ENCODE measurements around the gene LTA. TPM values are rescaled to one million over a fixed set of nuclear protein-coding genes. Genes with fewer than 3 reads are reported as not detected.

The LTA gene
- total RNA-seq, 2 experiments from 2014 or later, result 0.98 to 4.1 TPM

DNA sequence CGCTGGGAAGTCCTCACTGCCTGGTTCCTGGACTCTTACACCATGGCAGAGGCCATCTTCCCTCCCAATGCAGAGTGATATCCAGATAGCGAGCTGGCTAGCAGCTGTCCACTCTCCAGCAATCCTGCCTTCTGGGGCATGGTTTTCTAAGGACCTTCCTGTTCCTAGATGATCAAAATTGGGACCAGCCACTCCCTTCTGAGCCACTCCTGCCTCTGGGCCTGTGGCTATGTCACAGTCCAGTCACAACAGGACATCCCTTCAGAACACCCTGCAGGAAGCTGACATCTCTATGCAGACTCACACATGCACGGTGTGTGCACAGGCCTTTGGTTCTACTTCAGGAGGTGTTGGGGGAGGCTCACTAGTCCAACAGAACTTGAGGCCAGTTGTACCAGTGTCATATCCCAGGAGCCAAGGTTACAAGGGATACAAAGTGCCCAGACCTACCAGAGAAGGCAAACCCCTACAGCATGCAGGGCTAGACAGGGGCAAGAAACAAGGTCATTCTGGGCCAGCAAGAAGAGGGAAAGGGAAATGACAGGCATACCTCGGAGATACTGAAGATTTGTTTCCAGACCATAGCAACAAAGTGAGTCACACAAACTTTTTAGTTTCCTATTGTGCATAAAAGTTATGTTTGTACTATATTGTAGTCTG is 46.0 kb upstream of the LTA start:
- Histone ChIP-seq H3K9me3 (ENCODE audit: low read length) (no peaks in the 10 kb centered on the region), H4K20me1 (ENCODE audit: insufficient read depth, low read length) (no peaks in the 10 kb centered on the region), H3K36me3 (ENCODE audit: insufficient read depth, low read length) (peaks cover 29% of the 10 kb centered on the region), H3K4me2 (ENCODE audit: low read length) (no peak overlapping the region), H3K79me2 (ENCODE audit: insufficient read depth, low read depth, low read length) (no peaks in the 10 kb centered on the region), H3K4me1 (ENCODE audit: insufficient read depth, low read length, poor library complexity, severe bottlenecking) (no peaks in the 10 kb centered on the region), H3K9me2 (ENCODE audit: insufficient read depth, low read length) (no peaks in the 10 kb centered on the region), H3K27ac (ENCODE audit: low read depth, low read length, poor library complexity, severe bottlenecking) (no peak overlapping the region), H2AFZ (ENCODE audit: low read length) (no peak overlapping the region), H3K4me3 (ENCODE audit: low read depth, low read length, poor library complexity, severe bottlenecking) (no peak overlapping the region)
- intact Hi-C loops (cut with micrococcal nuclease; ENCODE audit: unreplicated experiment), result no loop called here
- DNase-seq (ENCODE audit: low spot score), result no peak
- no peak for TF ChIP-seq EZH2phosphoT487 (IDR thresholded peaks at IDR 0.05; ENCODE audit: borderline replicate concordance, low read depth, low read length)
- TF ChIP-seq, protein P1, sequence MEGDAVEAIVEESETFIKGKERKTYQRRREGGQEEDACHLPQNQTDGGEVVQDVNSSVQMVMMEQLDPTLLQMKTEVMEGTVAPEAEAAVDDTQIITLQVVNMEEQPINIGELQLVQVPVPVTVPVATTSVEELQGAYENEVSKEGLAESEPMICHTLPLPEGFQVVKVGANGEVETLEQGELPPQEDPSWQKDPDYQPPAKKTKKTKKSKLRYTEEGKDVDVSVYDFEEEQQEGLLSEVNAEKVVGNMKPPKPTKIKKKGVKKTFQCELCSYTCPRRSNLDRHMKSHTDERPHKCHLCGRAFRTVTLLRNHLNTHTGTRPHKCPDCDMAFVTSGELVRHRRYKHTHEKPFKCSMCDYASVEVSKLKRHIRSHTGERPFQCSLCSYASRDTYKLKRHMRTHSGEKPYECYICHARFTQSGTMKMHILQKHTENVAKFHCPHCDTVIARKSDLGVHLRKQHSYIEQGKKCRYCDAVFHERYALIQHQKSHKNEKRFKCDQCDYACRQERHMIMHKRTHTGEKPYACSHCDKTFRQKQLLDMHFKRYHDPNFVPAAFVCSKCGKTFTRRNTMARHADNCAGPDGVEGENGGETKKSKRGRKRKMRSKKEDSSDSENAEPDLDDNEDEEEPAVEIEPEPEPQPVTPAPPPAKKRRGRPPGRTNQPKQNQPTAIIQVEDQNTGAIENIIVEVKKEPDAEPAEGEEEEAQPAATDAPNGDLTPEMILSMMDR (conservative IDR thresholded peaks at IDR 0.05; ENCODE audit: low read length), result no peak
- no TSS peak for BruUV-seq (replicated peaks)
- CTCF ChIA-PET (ENCODE audit: unreplicated experiment), result no interaction called here
- POLR2A ChIA-PET, result no interaction called here

DNA sequence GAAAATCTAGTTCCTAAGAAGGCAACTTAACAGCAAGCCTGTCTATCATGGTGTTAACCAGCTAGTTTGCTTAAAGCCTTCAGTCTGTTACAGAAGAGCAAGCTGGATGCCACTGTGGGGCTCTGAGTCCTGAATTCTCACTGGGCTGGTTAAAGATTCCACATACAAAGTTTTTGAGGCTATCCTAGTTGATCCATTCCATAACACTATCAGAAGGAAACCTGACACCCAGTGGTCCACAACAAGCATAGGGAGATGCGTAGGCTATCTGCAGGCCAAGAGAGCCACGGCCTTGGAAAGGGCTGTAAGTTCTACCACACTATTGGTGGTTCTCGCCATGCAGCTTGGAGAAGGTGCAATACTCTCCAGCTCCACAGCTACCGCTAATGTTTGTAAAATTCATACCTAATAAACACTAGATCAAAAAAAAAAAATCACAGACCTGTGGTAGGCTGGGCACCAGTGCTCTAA is 43.7 kb upstream of the LTA start:
- ChIA-PET CTCF (ENCODE audit: unreplicated experiment) (no interaction called here), POLR2A (interaction anchor here (1.5 kb wide), 1 partner anchor 13 kb away, joined by 4 read pairs; the partner anchor contains the start of gene DDX39B)
- Histone ChIP-seq H3K4me1 (ENCODE audit: insufficient read depth, low read length, poor library complexity, severe bottlenecking) (no peaks in the 10 kb centered on the region), H3K79me2 (ENCODE audit: insufficient read depth, low read depth, low read length) (no peaks in the 10 kb centered on the region), H3K9me3 (ENCODE audit: low read length) (no peaks in the 10 kb centered on the region), H3K4me2 (ENCODE audit: low read length) (no peak overlapping the region), H3K4me3 (ENCODE audit: low read depth, low read length, poor library complexity, severe bottlenecking) (no peak overlapping the region), H3K9me2 (ENCODE audit: insufficient read depth, low read length) (no peaks in the 10 kb centered on the region), H4K20me1 (ENCODE audit: insufficient read depth, low read length) (peaks cover 5% of the 10 kb centered on the region; the same call in 1 of the 2 replicates), H3K27ac (ENCODE audit: low read depth, low read length, poor library complexity, severe bottlenecking) (no peak overlapping the region), H3K36me3 (ENCODE audit: insufficient read depth, low read length) (peaks cover 52% of the 10 kb centered on the region), H2AFZ (ENCODE audit: low read length) (no peak overlapping the region)
- BruUV-seq (replicated peaks), result no TSS peak
- intact Hi-C loops (cut with micrococcal nuclease; ENCODE audit: unreplicated experiment), result no loop called here
- DNase-seq (ENCODE audit: low spot score), result no peak
- TF ChIP-seq EZH2phosphoT487 (IDR thresholded peaks at IDR 0.05; ENCODE audit: borderline replicate concordance, low read depth, low read length), result no peak
- TF ChIP-seq, protein P1 (conservative IDR thresholded peaks at IDR 0.05; ENCODE audit: low read length), result no peak

DNA sequence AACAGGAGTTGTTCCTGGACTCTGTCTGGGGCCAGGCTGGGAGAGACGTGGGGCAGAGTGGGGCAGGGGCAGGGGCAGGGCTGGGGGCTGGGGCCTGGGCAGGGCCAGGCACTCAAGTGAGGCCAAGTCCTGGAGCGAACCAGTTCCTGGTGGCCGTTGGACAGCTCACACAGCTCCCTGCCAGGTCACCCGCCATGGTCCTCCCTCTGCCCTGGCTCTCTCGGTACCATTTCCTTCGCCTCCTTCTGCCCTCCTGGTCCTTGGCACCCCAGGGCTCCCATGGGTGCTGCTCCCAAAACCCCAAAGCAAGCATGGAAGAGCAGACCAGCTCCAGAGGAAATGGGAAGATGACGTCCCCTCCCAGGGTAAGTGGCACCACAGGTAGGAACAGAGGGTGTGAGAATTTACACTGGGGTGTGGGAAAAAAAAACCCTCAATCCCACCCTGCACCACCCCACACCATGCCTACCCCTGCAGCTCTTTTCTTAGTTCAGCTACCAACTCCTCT is 43.2 kb upstream of the LTA start, which contains the start of gene MCCD1:
TSS of gene MCCD1 (plus strand) at position 142 of the 508 bp plus-strand sequence. CDS start at position 195, 53 bp downstream.
- Histone ChIP-seq H3K9me3 (ENCODE audit: low read length) (no peaks in the 10 kb centered on the region), H3K4me2 (ENCODE audit: low read length) (no peak within 1 kb of the TSS), H2AFZ (ENCODE audit: low read length) (no peak within 1 kb of the TSS), H3K27ac (ENCODE audit: low read depth, low read length, poor library complexity, severe bottlenecking) (no peak within 1 kb of the TSS), H3K4me1 (ENCODE audit: insufficient read depth, low read length, poor library complexity, severe bottlenecking) (no peaks in the 10 kb centered on the region), H3K36me3 (ENCODE audit: insufficient read depth, low read length) (peaks cover 58% of the 10 kb centered on the region), H3K4me3 (ENCODE audit: low read depth, low read length, poor library complexity, severe bottlenecking) (no peak within 1 kb of the TSS), H4K20me1 (ENCODE audit: insufficient read depth, low read length) (peaks cover 5% of the 10 kb centered on the region; the same call in 1 of the 2 replicates), H3K79me2 (ENCODE audit: insufficient read depth, low read depth, low read length) (no peaks in the 10 kb centered on the region), H3K9me2 (ENCODE audit: insufficient read depth, low read length) (no peaks in the 10 kb centered on the region)
- TF ChIP-seq, protein P1 (conservative IDR thresholded peaks at IDR 0.05; ENCODE audit: low read length), result no peak
- TF ChIP-seq EZH2phosphoT487 (IDR thresholded peaks at IDR 0.05; ENCODE audit: borderline replicate concordance, low read depth, low read length), result no peak
- no peak for DNase-seq (ENCODE audit: low spot score)
- ChIA-PET CTCF (ENCODE audit: unreplicated experiment) (no interaction called here), POLR2A (interaction anchor here (1.5 kb wide), 1 partner anchor 13 kb away, joined by 4 read pairs; the partner anchor contains the start of gene DDX39B)
- no TSS peak for BruUV-seq (replicated peaks)
- intact Hi-C loops (cut with micrococcal nuclease; ENCODE audit: unreplicated experiment), result no loop called here
